Measurements from ENCODE around the gene PLEKHA7. TPM values are rescaled to one million over a fixed set of nuclear protein-coding genes. Genes with fewer than 3 reads are reported as not detected.

Gene PLEKHA7
- total RNA-seq, 1 experiment from 2014 or later = 57.6 TPM

DNA sequence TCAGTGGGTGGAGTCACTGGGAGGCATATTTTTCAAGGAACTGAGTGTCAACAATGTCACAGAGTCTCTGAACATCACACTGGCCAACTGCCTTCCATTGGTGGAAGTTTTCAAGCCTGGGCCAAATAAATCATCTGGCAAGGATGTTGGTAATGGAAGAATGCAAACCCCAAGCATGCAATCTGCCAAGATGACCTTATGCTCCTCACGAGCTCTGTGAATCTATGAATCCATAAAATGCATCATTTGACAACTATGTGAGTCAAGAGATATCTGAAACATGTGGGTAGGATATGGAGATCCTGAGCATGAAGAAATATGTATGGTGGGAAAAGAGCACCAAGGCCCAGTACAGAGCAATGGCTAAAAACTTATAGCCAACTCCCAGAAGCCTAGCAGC is 122.2 kb downstream of the PLEKHA7 start:
- peaks cover 57% of the 10 kb centered on the region for H3K4me1 Mint-ChIP-seq (ENCODE audit: low read depth, unreplicated experiment)
- peaks cover 12% of the 10 kb centered on the region for H3K9me3 ChIP-seq
- intact Hi-C loops (cut with micrococcal nuclease; ENCODE audit: unreplicated experiment) = no loop called here
- no TSS peak for BruUV-seq (replicated peaks)
- no peak for DNase-seq
- H3K27me3 ChIP-seq (replicated peaks; ENCODE audit: control insufficient read depth, insufficient read depth, low read length) = no peaks in the 10 kb centered on the region; the same call in 1 of the 2 replicates
- H3K36me3 Mint-ChIP-seq (ENCODE audit: insufficient read depth, unreplicated experiment) = peaks cover 21% of the 10 kb centered on the region
- no peaks in the 10 kb centered on the region for H3K36me3 ChIP-seq (ENCODE audit: control insufficient read depth, insufficient read depth, low read length)
- peaks cover 13% of the 10 kb centered on the region for H3K9me3 Mint-ChIP-seq (ENCODE audit: unreplicated experiment)
- POLR2A ChIA-PET = no interaction called here
- TF ChIP-seq, protein P1, sequence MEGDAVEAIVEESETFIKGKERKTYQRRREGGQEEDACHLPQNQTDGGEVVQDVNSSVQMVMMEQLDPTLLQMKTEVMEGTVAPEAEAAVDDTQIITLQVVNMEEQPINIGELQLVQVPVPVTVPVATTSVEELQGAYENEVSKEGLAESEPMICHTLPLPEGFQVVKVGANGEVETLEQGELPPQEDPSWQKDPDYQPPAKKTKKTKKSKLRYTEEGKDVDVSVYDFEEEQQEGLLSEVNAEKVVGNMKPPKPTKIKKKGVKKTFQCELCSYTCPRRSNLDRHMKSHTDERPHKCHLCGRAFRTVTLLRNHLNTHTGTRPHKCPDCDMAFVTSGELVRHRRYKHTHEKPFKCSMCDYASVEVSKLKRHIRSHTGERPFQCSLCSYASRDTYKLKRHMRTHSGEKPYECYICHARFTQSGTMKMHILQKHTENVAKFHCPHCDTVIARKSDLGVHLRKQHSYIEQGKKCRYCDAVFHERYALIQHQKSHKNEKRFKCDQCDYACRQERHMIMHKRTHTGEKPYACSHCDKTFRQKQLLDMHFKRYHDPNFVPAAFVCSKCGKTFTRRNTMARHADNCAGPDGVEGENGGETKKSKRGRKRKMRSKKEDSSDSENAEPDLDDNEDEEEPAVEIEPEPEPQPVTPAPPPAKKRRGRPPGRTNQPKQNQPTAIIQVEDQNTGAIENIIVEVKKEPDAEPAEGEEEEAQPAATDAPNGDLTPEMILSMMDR (IDR thresholded peaks at IDR 0.05; ENCODE audit: insufficient read depth in 1 of 2, low read depth in 1 of 2, low read length in 1 of 2, severe bottlenecking in 1 of 2, unreplicated experiment in 1 of 2) = no peak
- H3K4me3 Mint-ChIP-seq (ENCODE audit: unreplicated experiment) = no peak overlapping the region
- H3K27me3 Mint-ChIP-seq (ENCODE audit: insufficient read depth, unreplicated experiment) = no peaks in the 10 kb centered on the region
- H3K4me1 ChIP-seq = peaks cover 56% of the 10 kb centered on the region
- CTCF ChIA-PET = interaction anchor here (0.6 kb wide), 1 partner anchor 32 kb away, joined by 3 read pairs; no protein-coding TSS in a partner anchor
- H3K4me3 ChIP-seq (ENCODE audit: low read depth, low read length) = no peak overlapping the region
- peak overlapping the region; percentile 70 for H3K27ac Mint-ChIP-seq (ENCODE audit: unreplicated experiment)

DNA sequence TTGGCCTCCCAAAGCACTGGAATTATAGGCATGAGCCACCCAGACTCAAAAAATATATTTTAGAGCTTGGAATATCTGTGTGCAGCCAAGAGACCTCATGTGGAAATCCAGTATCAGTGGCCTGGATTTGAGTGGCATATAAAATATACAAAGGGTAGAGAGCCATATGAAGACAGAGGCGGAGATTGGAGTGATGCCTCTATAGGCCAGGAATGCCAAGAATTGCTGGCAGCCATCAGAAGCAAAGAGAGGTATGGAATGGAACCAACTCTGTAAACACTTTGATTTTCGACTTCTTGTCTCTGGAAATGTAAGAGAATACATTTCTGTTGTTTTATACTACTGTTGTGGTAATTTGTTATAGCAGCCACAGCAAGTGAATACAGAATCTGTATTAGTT is 123.0 kb downstream of the PLEKHA7 start:
- TF ChIP-seq, protein P1 (IDR thresholded peaks at IDR 0.05; ENCODE audit: insufficient read depth in 1 of 2, low read depth in 1 of 2, low read length in 1 of 2, severe bottlenecking in 1 of 2, unreplicated experiment in 1 of 2) = no peak
- Mint-ChIP-seq H3K9me3 (ENCODE audit: unreplicated experiment) (peaks cover 13% of the 10 kb centered on the region), H3K27ac (ENCODE audit: unreplicated experiment) (peak overlapping the region; percentile 70), H3K4me1 (ENCODE audit: low read depth, unreplicated experiment) (peaks cover 49% of the 10 kb centered on the region), H3K4me3 (ENCODE audit: unreplicated experiment) (peak overlapping the region; percentile 22), H3K36me3 (ENCODE audit: insufficient read depth, unreplicated experiment) (peaks cover 21% of the 10 kb centered on the region), H3K27me3 (ENCODE audit: insufficient read depth, unreplicated experiment) (no peaks in the 10 kb centered on the region)
- BruUV-seq (replicated peaks) = no TSS peak
- Histone ChIP-seq H3K4me1 (peaks cover 48% of the 10 kb centered on the region), H3K9me3 (peaks cover 12% of the 10 kb centered on the region), H3K4me3 (ENCODE audit: low read depth, low read length) (no peak overlapping the region), H3K36me3 (ENCODE audit: control insufficient read depth, insufficient read depth, low read length) (no peaks in the 10 kb centered on the region), H3K27me3 (replicated peaks; ENCODE audit: control insufficient read depth, insufficient read depth, low read length) (no peaks in the 10 kb centered on the region; the same call in 1 of the 2 replicates)
- CTCF ChIA-PET = no interaction called here
- POLR2A ChIA-PET = no interaction called here
- intact Hi-C loops (cut with micrococcal nuclease; ENCODE audit: unreplicated experiment) = no loop called here
- DNase-seq = no peak

DNA sequence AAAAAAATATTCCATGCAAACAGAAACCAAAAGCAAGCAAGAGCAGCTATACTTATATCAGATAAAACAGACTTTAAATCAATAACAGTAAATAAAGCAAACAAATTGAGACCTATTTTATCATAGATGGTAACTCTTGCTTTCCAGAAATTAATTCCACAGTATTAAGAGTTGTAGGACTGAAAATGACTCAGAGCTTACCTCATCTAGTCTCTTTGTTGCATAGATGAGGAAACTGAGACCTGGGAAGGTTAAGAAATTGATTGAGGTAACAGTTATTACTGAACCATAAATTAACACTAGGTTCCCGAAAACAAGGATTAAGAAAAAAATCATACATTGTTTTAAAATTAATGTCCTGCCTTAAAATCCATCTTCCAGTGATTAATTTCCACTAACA is 123.8 kb downstream of the PLEKHA7 start:
- H3K27ac Mint-ChIP-seq (ENCODE audit: unreplicated experiment) = no peak overlapping the region
- no peak overlapping the region for H3K4me3 Mint-ChIP-seq (ENCODE audit: unreplicated experiment)
- ChIA-PET CTCF (no interaction called here), POLR2A (no interaction called here)
- H3K9me3 Mint-ChIP-seq (ENCODE audit: unreplicated experiment) = peaks cover 13% of the 10 kb centered on the region
- H3K9me3 ChIP-seq = peaks cover 12% of the 10 kb centered on the region
- TF ChIP-seq, protein P1 (IDR thresholded peaks at IDR 0.05; ENCODE audit: insufficient read depth in 1 of 2, low read depth in 1 of 2, low read length in 1 of 2, severe bottlenecking in 1 of 2, unreplicated experiment in 1 of 2) = no peak
- H3K4me1 Mint-ChIP-seq (ENCODE audit: low read depth, unreplicated experiment) = peaks cover 43% of the 10 kb centered on the region
- BruUV-seq (replicated peaks) = no TSS peak
- peaks cover 21% of the 10 kb centered on the region for H3K36me3 Mint-ChIP-seq (ENCODE audit: insufficient read depth, unreplicated experiment)
- H3K27me3 Mint-ChIP-seq (ENCODE audit: insufficient read depth, unreplicated experiment) = no peaks in the 10 kb centered on the region
- peaks cover 40% of the 10 kb centered on the region for H3K4me1 ChIP-seq
- no peak overlapping the region for H3K4me3 ChIP-seq (ENCODE audit: low read depth, low read length)
- intact Hi-C loops (cut with micrococcal nuclease; ENCODE audit: unreplicated experiment) = no loop called here
- no peak for DNase-seq
- no peaks in the 10 kb centered on the region for H3K36me3 ChIP-seq (ENCODE audit: control insufficient read depth, insufficient read depth, low read length)
- H3K27me3 ChIP-seq (replicated peaks; ENCODE audit: control insufficient read depth, insufficient read depth, low read length) = no peaks in the 10 kb centered on the region; the same call in 1 of the 2 replicates

Data from Caco-2 (cell line).